ENCODE results near the gene CDKAL1.

The CDKAL1 gene

DNA sequence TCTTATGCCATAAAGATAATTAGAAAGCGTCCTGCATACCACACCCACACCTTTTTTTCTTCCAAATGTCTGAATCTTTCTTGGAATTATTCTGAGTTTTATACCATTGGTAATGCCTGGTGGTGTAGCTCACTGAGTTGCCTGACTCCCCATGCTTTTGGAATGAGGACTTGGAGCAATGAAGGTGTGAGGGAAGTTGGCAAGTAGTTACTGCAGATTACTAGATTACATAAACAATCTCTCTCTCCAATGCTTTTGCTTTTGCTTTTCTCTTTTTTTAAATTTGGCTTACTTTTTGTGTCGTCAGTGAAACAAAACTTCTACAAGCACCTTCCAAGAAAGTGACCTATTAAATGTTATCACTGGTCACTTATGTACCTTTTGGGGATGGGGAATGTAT lies 653.2 kb downstream of the CDKAL1 start:
- TF ChIP-seq TAF1 (IDR thresholded peaks at IDR 0.05; ENCODE audit: borderline replicate concordance, insufficient read depth, low read length) (no peak), SIN3A (IDR thresholded peaks at IDR 0.05; ENCODE audit: borderline replicate concordance, insufficient read depth, low read length) (no peak), FOXP2 (optimal IDR thresholded peaks at IDR 0.05; ENCODE audit: borderline replicate concordance, extremely low read depth, extremely low read length, insufficient read depth) (no peak), POLR2AphosphoS5 (IDR thresholded peaks at IDR 0.05; ENCODE audit: low read depth, low read length) (no peak)
- TF ChIP-seq, protein P1, sequence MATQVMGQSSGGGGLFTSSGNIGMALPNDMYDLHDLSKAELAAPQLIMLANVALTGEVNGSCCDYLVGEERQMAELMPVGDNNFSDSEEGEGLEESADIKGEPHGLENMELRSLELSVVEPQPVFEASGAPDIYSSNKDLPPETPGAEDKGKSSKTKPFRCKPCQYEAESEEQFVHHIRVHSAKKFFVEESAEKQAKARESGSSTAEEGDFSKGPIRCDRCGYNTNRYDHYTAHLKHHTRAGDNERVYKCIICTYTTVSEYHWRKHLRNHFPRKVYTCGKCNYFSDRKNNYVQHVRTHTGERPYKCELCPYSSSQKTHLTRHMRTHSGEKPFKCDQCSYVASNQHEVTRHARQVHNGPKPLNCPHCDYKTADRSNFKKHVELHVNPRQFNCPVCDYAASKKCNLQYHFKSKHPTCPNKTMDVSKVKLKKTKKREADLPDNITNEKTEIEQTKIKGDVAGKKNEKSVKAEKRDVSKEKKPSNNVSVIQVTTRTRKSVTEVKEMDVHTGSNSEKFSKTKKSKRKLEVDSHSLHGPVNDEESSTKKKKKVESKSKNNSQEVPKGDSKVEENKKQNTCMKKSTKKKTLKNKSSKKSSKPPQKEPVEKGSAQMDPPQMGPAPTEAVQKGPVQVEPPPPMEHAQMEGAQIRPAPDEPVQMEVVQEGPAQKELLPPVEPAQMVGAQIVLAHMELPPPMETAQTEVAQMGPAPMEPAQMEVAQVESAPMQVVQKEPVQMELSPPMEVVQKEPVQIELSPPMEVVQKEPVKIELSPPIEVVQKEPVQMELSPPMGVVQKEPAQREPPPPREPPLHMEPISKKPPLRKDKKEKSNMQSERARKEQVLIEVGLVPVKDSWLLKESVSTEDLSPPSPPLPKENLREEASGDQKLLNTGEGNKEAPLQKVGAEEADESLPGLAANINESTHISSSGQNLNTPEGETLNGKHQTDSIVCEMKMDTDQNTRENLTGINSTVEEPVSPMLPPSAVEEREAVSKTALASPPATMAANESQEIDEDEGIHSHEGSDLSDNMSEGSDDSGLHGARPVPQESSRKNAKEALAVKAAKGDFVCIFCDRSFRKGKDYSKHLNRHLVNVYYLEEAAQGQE (IDR thresholded peaks at IDR 0.05; ENCODE audit: insufficient read depth in 1 of 2, low read depth in 2 of 2, low read length in 2 of 2) = no peak

DNA sequence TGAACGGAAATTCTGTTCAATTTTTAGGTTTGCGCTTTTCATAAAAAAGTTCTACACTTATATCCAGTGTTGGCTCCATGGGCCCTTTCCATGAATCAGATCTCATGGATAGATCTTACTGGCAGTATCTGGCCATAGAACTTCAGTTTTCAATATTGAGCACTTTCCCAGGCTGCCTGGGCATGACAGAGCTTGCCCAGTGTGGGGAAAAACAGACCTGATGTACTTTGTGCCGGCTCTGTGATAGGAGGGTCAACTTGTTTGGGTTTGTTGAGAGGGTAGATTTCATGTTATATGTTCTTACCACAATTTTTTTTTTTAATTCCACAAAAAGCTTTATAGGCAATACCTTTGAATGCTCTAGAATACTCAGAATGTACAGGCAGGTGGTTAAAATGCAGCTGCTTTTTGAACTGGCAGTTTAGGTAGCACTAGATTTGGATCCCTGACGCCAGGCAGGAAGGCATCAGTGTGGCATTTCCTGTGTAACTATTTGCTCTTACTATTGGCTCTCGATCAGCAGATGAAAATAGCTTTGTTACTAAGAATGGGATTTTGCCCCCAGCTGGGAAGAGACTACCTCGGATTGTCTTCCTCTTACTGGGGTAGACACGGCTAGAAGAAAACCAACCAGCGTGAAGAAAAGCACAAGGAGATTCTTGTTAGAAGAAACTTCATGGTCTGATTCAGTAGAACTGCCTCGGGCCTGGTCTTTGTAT lies 654.4 kb downstream of the CDKAL1 start:
- TF ChIP-seq POLR2AphosphoS5 (IDR thresholded peaks at IDR 0.05; ENCODE audit: low read depth, low read length) (no peak), TAF1 (IDR thresholded peaks at IDR 0.05; ENCODE audit: borderline replicate concordance, insufficient read depth, low read length) (no peak), SIN3A (IDR thresholded peaks at IDR 0.05; ENCODE audit: borderline replicate concordance, insufficient read depth, low read length) (no peak), FOXP2 (optimal IDR thresholded peaks at IDR 0.05; ENCODE audit: borderline replicate concordance, extremely low read depth, extremely low read length, insufficient read depth) (no peak)
- TF ChIP-seq, protein P1 (IDR thresholded peaks at IDR 0.05; ENCODE audit: insufficient read depth in 1 of 2, low read depth in 2 of 2, low read length in 2 of 2) = no peak

DNA sequence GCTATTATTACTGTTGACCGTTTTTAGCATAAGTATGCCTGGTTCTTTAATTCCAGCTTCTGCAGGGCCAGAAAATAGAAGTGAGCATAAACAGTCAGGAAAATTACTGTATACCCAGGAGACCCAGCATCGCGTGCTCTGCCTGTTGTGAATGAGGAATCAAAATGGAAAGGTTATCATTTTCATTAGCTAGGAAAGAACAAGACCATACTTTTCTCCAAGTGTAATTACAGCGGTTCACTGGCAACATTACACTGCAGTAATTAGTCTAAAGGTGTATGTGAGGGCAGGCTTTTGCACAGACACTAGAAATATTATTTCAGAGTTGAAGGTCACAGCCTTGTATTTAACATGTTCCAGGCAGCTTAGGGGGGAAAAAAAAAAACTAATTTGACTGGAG lies 655.5 kb downstream of the CDKAL1 start:
- TF ChIP-seq, protein P1 (IDR thresholded peaks at IDR 0.05; ENCODE audit: insufficient read depth in 1 of 2, low read depth in 2 of 2, low read length in 2 of 2) = no peak
- no peak for TF ChIP-seq FOXP2 (optimal IDR thresholded peaks at IDR 0.05; ENCODE audit: borderline replicate concordance, extremely low read depth, extremely low read length, insufficient read depth)

DNA sequence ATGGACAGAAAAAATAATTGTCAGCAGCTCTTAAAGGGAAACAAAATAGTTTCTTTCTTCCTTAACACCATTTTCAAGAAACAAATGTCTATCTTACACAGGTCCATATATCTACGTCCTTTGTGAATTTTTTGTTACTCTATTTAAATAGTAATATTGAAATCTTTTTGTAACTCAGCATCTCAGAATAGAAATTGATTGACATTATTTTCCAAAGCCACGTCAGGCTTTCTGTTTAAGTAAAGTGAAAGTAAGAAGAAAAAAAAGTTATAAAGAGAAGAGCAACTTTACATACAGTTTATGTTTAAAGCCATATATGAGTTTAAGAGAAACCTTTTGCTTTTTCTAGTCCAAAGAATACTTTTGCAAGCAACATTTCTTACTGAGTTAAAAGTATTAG lies 656.4 kb downstream of the CDKAL1 start:
- TF ChIP-seq SIN3A (IDR thresholded peaks at IDR 0.05; ENCODE audit: borderline replicate concordance, insufficient read depth, low read length) = no peak
- TF ChIP-seq FOXP2 (optimal IDR thresholded peaks at IDR 0.05; ENCODE audit: borderline replicate concordance, extremely low read depth, extremely low read length, insufficient read depth) = no peak
- no peak for TF ChIP-seq TAF1 (IDR thresholded peaks at IDR 0.05; ENCODE audit: borderline replicate concordance, insufficient read depth, low read length)
- TF ChIP-seq, protein P1 (IDR thresholded peaks at IDR 0.05; ENCODE audit: insufficient read depth in 1 of 2, low read depth in 2 of 2, low read length in 2 of 2) = no peak
- no peak for TF ChIP-seq POLR2AphosphoS5 (IDR thresholded peaks at IDR 0.05; ENCODE audit: low read depth, low read length)
